Prostate gland (tissue), 2 donors: ENCODE data around the gene PCAT7.

Experiments
- POLR2A ChIP-seq: fragments of 450-650 bp; IDR thresholded peaks from one replicate; pipeline ENCODE4 v1.6.1; 2016; ENCODE audit warnings: antibody characterized with exemption, mild to moderate bottlenecking
- POLR2AphosphoS5 ChIP-seq: sonication (generic); formaldehyde crosslinking; IDR thresholded peaks from one replicate; pipeline ENCODE4 v1.6.1; 2017; ENCODE audit warnings: antibody characterized with exemption
- TF ChIP-seq, protein P1 (sequence below), 4 experiments: fragments of 200-600 bp in 2 of 4; fragments of 450-650 bp in 2 of 4; sonication (generic) in 2 of 4; IDR thresholded peaks; 1 replicate in 3 of 4; 2 replicates in 1 of 4; pipeline ENCODE4 v1.5.1; 2016 to 2019; ENCODE audit warnings: antibody characterized with exemption in 4 of 4, mild to moderate bottlenecking in 2 of 4, moderate library complexity in 2 of 4

DNA sequence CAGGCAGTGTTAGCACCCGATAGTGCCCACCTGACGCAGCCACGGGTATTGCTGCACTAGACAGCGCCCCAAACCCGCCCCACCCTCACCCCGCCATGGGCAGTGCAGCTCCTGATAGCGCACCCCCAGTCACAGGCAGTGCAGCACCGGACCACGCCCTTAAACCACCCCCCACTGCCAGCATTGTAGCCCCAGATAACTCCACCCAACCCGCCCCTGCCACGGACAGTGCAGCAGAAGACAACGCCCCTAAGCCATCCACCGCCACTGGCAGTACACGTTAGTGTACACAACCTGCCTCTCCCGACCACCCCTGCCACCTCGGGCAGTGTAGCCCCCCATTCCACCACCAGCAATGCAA lies 825 bp upstream of the PCAT7 start:
- TF ChIP-seq, protein P1, sequence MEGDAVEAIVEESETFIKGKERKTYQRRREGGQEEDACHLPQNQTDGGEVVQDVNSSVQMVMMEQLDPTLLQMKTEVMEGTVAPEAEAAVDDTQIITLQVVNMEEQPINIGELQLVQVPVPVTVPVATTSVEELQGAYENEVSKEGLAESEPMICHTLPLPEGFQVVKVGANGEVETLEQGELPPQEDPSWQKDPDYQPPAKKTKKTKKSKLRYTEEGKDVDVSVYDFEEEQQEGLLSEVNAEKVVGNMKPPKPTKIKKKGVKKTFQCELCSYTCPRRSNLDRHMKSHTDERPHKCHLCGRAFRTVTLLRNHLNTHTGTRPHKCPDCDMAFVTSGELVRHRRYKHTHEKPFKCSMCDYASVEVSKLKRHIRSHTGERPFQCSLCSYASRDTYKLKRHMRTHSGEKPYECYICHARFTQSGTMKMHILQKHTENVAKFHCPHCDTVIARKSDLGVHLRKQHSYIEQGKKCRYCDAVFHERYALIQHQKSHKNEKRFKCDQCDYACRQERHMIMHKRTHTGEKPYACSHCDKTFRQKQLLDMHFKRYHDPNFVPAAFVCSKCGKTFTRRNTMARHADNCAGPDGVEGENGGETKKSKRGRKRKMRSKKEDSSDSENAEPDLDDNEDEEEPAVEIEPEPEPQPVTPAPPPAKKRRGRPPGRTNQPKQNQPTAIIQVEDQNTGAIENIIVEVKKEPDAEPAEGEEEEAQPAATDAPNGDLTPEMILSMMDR (IDR thresholded peaks at IDR 0.05): no peak
- TF ChIP-seq POLR2A: no peak
- no peak for TF ChIP-seq POLR2AphosphoS5
